HCT116 (cell line): Measurements from ENCODE around the gene MAPK10. TPM values are rescaled to one million over a fixed set of nuclear protein-coding genes. Genes with fewer than 3 reads are reported as not detected.

Source experiments
- ATAC-seq: fragments of 200-7000 bp; cut with Tn5 transposase; 2 replicates; pipeline ENCODE4 v1.9.1; 2020; ENCODE audit warnings: mild to moderate bottlenecking, moderate library complexity
- BruUV-seq: library from RNA; stranded (reverse); fragments of 400-500 nt; replicated peaks from 2 replicates; lab custom pipeline; 2021; lab: Mats Ljungman, UMichigan
- CTCF ChIA-PET: fragments of 300-600 bp; sonication (Branson Sonifier 250); formaldehyde crosslinking; loops from one replicate; lab custom pipeline; 2021; ENCODE audit warnings: antibody characterized with exemption; lab: Charles Lee
- POLR2A ChIA-PET: fragments of 300-600, 350-600 bp; sonication (Branson Sonifier 250); formaldehyde crosslinking; loops from one replicate; lab custom pipeline; 2021; ENCODE audit warnings: antibody characterized with exemption; lab: Charles Lee
- RAD21 ChIA-PET, 2 experiments: fragments of 300-600 bp; sonication (Branson Sonifier 250); formaldehyde crosslinking; loops; one replicate each; lab custom pipeline; 2023; ENCODE audit warnings: low total read pairs in 2 of 2; ENCODE audit not compliant: uncharacterized antibody in 2 of 2, unreplicated experiment in 2 of 2, low non-redundant PET in 1 of 2; lab: Charles Lee
- DNase-seq: peaks from one replicate; pipeline ENCODE4 v3.0.0-alpha.2; 2010; ENCODE audit warnings: low read depth, low spot score
- H2AFZ ChIP-seq: fragments of 200-600 bp; shearing (Covaris generic), sonication (generic); 2 replicates; pipeline ENCODE4 v1.6.1; 2017; ENCODE audit warnings: low read depth, mixed run types, mixed read lengths, antibody characterized with exemption, low read length; ENCODE audit not compliant: poor library complexity, severe bottlenecking
- H3K27ac ChIP-seq: 2 replicates; pipeline ENCODE4 v1.5.1; 2012; ENCODE audit warnings: low read depth, low read length
- H3K27me3 ChIP-seq: fragments of 200-600 bp; sonication (generic); 2 replicates; pipeline ENCODE4 v1.6.1; 2016; ENCODE audit warnings: mixed run types, low read length, mixed read lengths; ENCODE audit not compliant: insufficient read depth
- H3K36me3 ChIP-seq, 2 experiments: fragments of 200-500 bp in 1 of 2; fragments of 200-600 bp in 1 of 2; sonication (Bioruptor generic) in 1 of 2; sonication (generic) in 1 of 2; 2 replicates each; pipeline versions ENCODE4 v1.5.1 to v1.6.1; 2014 to 2016; ENCODE audit warnings: low read length in 2 of 2, inconsistent platforms in 1 of 2, mixed read lengths in 1 of 2, mixed run types in 1 of 2; ENCODE audit not compliant: insufficient read depth in 2 of 2, control insufficient read depth in 1 of 2
- H3K4me1 ChIP-seq, 2 experiments: fragments of 200-600 bp in 1 of 2; sonication (generic) in 1 of 2; 2 replicates each; pipeline versions ENCODE4 v1.5.1 to v1.6.1; 2012 to 2017; ENCODE audit warnings: low read length in 2 of 2, inconsistent platforms in 1 of 2, mild to moderate bottlenecking in 1 of 2, mixed read lengths in 1 of 2, mixed run types in 1 of 2, moderate library complexity in 1 of 2; ENCODE audit not compliant: insufficient read depth in 2 of 2, control insufficient read depth in 1 of 2
- H3K4me2 ChIP-seq: fragments of 200-600 bp; sonication (generic); 2 replicates; pipeline ENCODE4 v1.6.1; 2017; ENCODE audit warnings: mixed run types, low read length, mixed read lengths
- H3K4me3 ChIP-seq, 2 experiments: fragments of 200-600 bp in 1 of 2; sonication (generic) in 1 of 2; replicated peaks in 1 of 2; 2 replicates each; pipeline ENCODE4 v1.5.1; 2011 to 2016; ENCODE audit warnings: low read length in 2 of 2, control low read depth in 1 of 2, low read depth in 1 of 2, mild to moderate bottlenecking in 1 of 2, mixed read lengths in 1 of 2, mixed run types in 1 of 2
- H3K79me2 ChIP-seq: fragments of 200-600 bp; sonication (generic); 2 replicates; pipeline ENCODE4 v1.6.1; 2017; ENCODE audit warnings: mild to moderate bottlenecking, mixed run types, low read length, moderate library complexity, mixed read lengths; ENCODE audit not compliant: insufficient read depth
- H3K9ac ChIP-seq: fragments of 200-600 bp; sonication (generic); 2 replicates; pipeline ENCODE4 v1.6.1; 2016; ENCODE audit warnings: low read length, mixed read lengths
- H3K9me2 ChIP-seq: fragments of 200-600 bp; sonication (generic), shearing (Covaris generic); 2 replicates; pipeline ENCODE4 v1.6.1; 2017; ENCODE audit warnings: mixed run types, mild to moderate bottlenecking, moderate library complexity; ENCODE audit not compliant: insufficient read depth
- H3K9me3 ChIP-seq, 2 experiments: fragments of 200-500 bp in 1 of 2; fragments of 200-600 bp in 1 of 2; sonication (Bioruptor generic) in 1 of 2; sonication (generic) in 1 of 2; 2 replicates each; pipeline ENCODE4 v1.6.1; 2014 to 2017; ENCODE audit warnings: low read length in 2 of 2, mixed read lengths in 2 of 2, inconsistent platforms in 1 of 2, low read depth in 1 of 2, mild to moderate bottlenecking in 1 of 2, mixed run types in 1 of 2, moderate library complexity in 1 of 2; ENCODE audit not compliant: control insufficient read depth in 1 of 2, insufficient read depth in 1 of 2
- H4K20me1 ChIP-seq: fragments of 200-600 bp; sonication (generic), shearing (Covaris generic); 2 replicates; pipeline ENCODE4 v1.6.1; 2017; ENCODE audit warnings: mixed run types, mild to moderate bottlenecking, moderate library complexity; ENCODE audit not compliant: insufficient read depth
- ATF3 ChIP-seq: IDR thresholded peaks from 2 replicates; pipeline ENCODE4 v1.6.1; 2012
- CBX3 ChIP-seq: IDR thresholded peaks from 2 replicates; pipeline ENCODE4 v1.6.1; 2012; ENCODE audit warnings: low read depth
- EGR1 ChIP-seq: IDR thresholded peaks from 2 replicates; pipeline ENCODE4 v1.6.1; 2012; ENCODE audit warnings: low read depth
- ELF1 ChIP-seq: IDR thresholded peaks from 2 replicates; pipeline ENCODE4 v1.6.1; 2012; ENCODE audit warnings: low read depth, borderline replicate concordance
- EZH2 ChIP-seq: fragments of 200-600 bp; sonication (generic); IDR thresholded peaks from 2 replicates; pipeline ENCODE4 v1.6.1; 2017; ENCODE audit warnings: antibody characterized with exemption, mixed run types
- MAX ChIP-seq: IDR thresholded peaks from 2 replicates; pipeline ENCODE4 v1.6.1; 2012
- POLR2A ChIP-seq: IDR thresholded peaks from 2 replicates; pipeline ENCODE4 v1.7.0; 2011; ENCODE audit warnings: borderline replicate concordance; ENCODE audit not compliant: insufficient read depth, insufficient read length; ENCODE audit errors: extremely low read depth
- REST ChIP-seq: IDR thresholded peaks from 2 replicates; pipeline ENCODE4 v1.6.1; 2012; ENCODE audit warnings: low read depth
- SIN3A ChIP-seq: IDR thresholded peaks from 2 replicates; pipeline ENCODE4 v1.6.1; 2012; ENCODE audit warnings: low read depth
- SP1 ChIP-seq: IDR thresholded peaks from 2 replicates; pipeline ENCODE4 v1.6.1; 2012; ENCODE audit warnings: low read depth
- SRF ChIP-seq: IDR thresholded peaks from 2 replicates; pipeline ENCODE4 v1.6.1; 2012; ENCODE audit warnings: low read depth
- YY1 ChIP-seq: IDR thresholded peaks from 2 replicates; pipeline ENCODE4 v1.6.1; 2011; ENCODE audit warnings: low read length, low read depth, moderate library complexity, mild to moderate bottlenecking; ENCODE audit not compliant: insufficient replicate concordance; ENCODE audit errors: extremely low read depth
- ZBTB33 ChIP-seq: IDR thresholded peaks from 2 replicates; pipeline ENCODE4 v1.6.1; 2011; ENCODE audit warnings: mild to moderate bottlenecking, low read length, moderate library complexity; ENCODE audit not compliant: insufficient replicate concordance; ENCODE audit errors: extremely low read depth
- intact Hi-C: fragments of 100-400 bp; cut with micrococcal nuclease; formaldehyde crosslinking; loops from 2 replicates; pipeline ENCODE4 v1.10.0; 2022
- total RNA-seq: library from RNA; stranded (reverse); gene quantifications from one replicate; pipeline ENCODE4 v1.2.1, GENCODE V29; 2021; ENCODE audit not compliant: unreplicated experiment

Gene MAPK10
- total RNA-seq, 1 experiment from 2014 or later, result 0.52 TPM

- intact Hi-C loops, result no loop called here
- Histone ChIP-seq H3K79me2 (no peaks in the 10 kb centered on the region), H3K9me3 (no peaks in the 10 kb centered on the region), H3K4me2 (no peak overlapping the region), H3K27me3 (no peaks in the 10 kb centered on the region), H3K36me3 (no peaks in the 10 kb centered on the region), H3K27ac (no peak overlapping the region), H3K9me2 (no peaks in the 10 kb centered on the region), H2AFZ (no peak overlapping the region), H3K4me3 (no peak overlapping the region), H3K4me1 (no peaks in the 10 kb centered on the region), H3K9ac (no peak overlapping the region), H4K20me1 (no peaks in the 10 kb centered on the region)
- ChIA-PET RAD21 (no interaction called here), CTCF (no interaction called here), POLR2A (no interaction called here)
- no peak for ATAC-seq
- BruUV-seq, result no TSS peak
- TF ChIP-seq SP1 (no peak), YY1 (no peak), SRF (no peak), ATF3 (no peak), ZBTB33 (no peak), SIN3A (no peak), MAX (no peak), EGR1 (no peak)
- no peak for DNase-seq
Measured at GRCh38 chr4:86376850-86377249, 17.0 kb upstream of the MAPK10 start.

GRCh38 chr4:86368433-86368832 lies 8.6 kb upstream of the MAPK10 start:
- Histone ChIP-seq H3K27ac (no peak overlapping the region), H3K4me3 (no peak overlapping the region), H4K20me1 (no peaks in the 10 kb centered on the region), H3K9me3 (no peaks in the 10 kb centered on the region), H3K4me2 (no peak overlapping the region), H3K79me2 (no peaks in the 10 kb centered on the region), H3K27me3 (no peaks in the 10 kb centered on the region), H3K4me1 (no peaks in the 10 kb centered on the region), H3K36me3 (no peaks in the 10 kb centered on the region), H2AFZ (no peak overlapping the region), H3K9me2 (no peaks in the 10 kb centered on the region; the same call in 1 of the 2 replicates), H3K9ac (no peak overlapping the region)
- no peak for TF ChIP-seq POLR2A
- TF ChIP-seq ELF1, result no peak
- TF ChIP-seq EZH2, result no peak
- no peak for TF ChIP-seq YY1
- TF ChIP-seq REST, result no peak
- TF ChIP-seq CBX3, result no peak
- POLR2A ChIA-PET, result no interaction called here
- no TSS peak for BruUV-seq
- RAD21 ChIA-PET, result no interaction called here
- no peak for ATAC-seq
- CTCF ChIA-PET, result no interaction called here
- intact Hi-C loops, result no loop called here
- DNase-seq, result no peak
